Heart left ventricle (tissue), 16 donors: Measurements from ENCODE around the gene COL16A1. TPM values are rescaled to one million over a fixed set of nuclear protein-coding genes. Genes with fewer than 3 reads are reported as not detected.

ENCODE experiments used
- ATAC-seq, 4 donors: fragments of 200-7000 bp; cut with Tn5 transposase; one replicate each; pipeline ENCODE4 v1.9.1; 2020 to 2022; ENCODE audit warnings: moderate library complexity in 4 of 4, mild to moderate bottlenecking in 3 of 4, moderate number of reproducible peaks in 1 of 4
- DNase-seq, 5 donors: peaks; one replicate each; pipeline ENCODE4 v3.0.0-alpha.2; 2020
- H3K27ac ChIP-seq, 12 donors: fragments of 200-600 bp; sonication (generic) in 4 of 12; one replicate each; pipeline versions ENCODE4 v1.5.0 to v1.8.0; 2016 to 2022; ENCODE audit warnings: mild to moderate bottlenecking in 2 of 12
- H3K27me3 ChIP-seq, 9 donors: fragments of 200-600 bp; sonication (generic) in 2 of 9; one replicate each; pipeline versions ENCODE4 v1.5.1 to v1.8.0; 2016 to 2022; ENCODE audit warnings: mild to moderate bottlenecking in 3 of 9
- H3K36me3 ChIP-seq, 9 donors: fragments of 200-600 bp; sonication (generic) in 2 of 9; one replicate each; pipeline versions ENCODE4 v1.5.0 to v1.8.0; 2018 to 2022; ENCODE audit warnings: mild to moderate bottlenecking in 2 of 9
- H3K4me1 ChIP-seq, 12 donors: fragments of 200-600 bp; sonication (generic) in 4 of 12; one replicate each; pipeline versions ENCODE4 v1.5.0 to v1.8.0; 2016 to 2022; ENCODE audit warnings: mild to moderate bottlenecking in 3 of 12
- H3K4me3 ChIP-seq, 12 donors: fragments of 200-600 bp; sonication (generic) in 4 of 12; one replicate each; pipeline versions ENCODE4 v1.5.0 to v1.8.0; 2017 to 2022; ENCODE audit warnings: mild to moderate bottlenecking in 9 of 12, moderate library complexity in 4 of 12
- H3K9me3 ChIP-seq, 12 donors: fragments of 200-600 bp; sonication (generic) in 4 of 12; one replicate each; pipeline versions ENCODE4 v1.5.0 to v1.8.0; 2016 to 2022; ENCODE audit warnings: mild to moderate bottlenecking in 1 of 12
- POLR2A ChIP-seq, 2 donors: fragments of 450-650 bp; IDR thresholded peaks; one replicate each; pipeline ENCODE4 v1.6.1; 2017; ENCODE audit warnings: antibody characterized with exemption in 2 of 2, mild to moderate bottlenecking in 2 of 2, moderate library complexity in 2 of 2
- WGBS, 4 donors: extraction: QIAGEN DNeasy Blood & Tissue Kit in 2 of 4; methylation state at CpG; one replicate each; pipeline versions ENCODE4 v1.1.5 to v1.1.7; 2013 to 2018; 5-methylcytosine and 5-hydroxymethylcytosine counted together
- intact Hi-C, 10 donors: fragments of 100-400 bp; cut with DNase I; formaldehyde crosslinking; loops; one replicate each; pipeline versions ENCODE4 v1.11.1 to v1.14.2; 2022
- polyA plus RNA-seq, 2 donors: library from polyadenylated mRNA; stranded (reverse); fragments of 200-250 nt; gene quantifications; one replicate each; pipeline ENCODE4 v1.2.3, GENCODE V29; 2013
- total RNA-seq, 9 donors: library from RNA; depleted of rRNA in 2 of 9; stranded (reverse); fragments of >200 nt in 2 of 9; fragmentation: NEBNext Ultra II Directional in 3 of 9; extraction: Animal tissue kit (Norgen Biotek cat#: 25700) in 3 of 9; gene quantifications; one replicate each; pipeline versions ENCODE4 v1.1.0 to v1.2.4, GENCODE V29; 2016 to 2023
- TF ChIP-seq, protein P1 (sequence below), 12 donors: fragments of 200-600 bp; sonication (generic) in 4 of 12; IDR thresholded peaks; one replicate each; pipeline versions ENCODE4 v1.5.0 to v1.8.0; 2018 to 2022; ENCODE audit warnings: antibody characterized with exemption in 12 of 12, mild to moderate bottlenecking in 5 of 12
- donor health status: ischemic (EF 13 %, LVEDD 7.1; RV severe dilation, severe dysfunction).
- donor health status: healthy with polysubstance abuse.
- donor health status: DM: no; HTN: yes; CAD: no.
- donor health status: DM: no; HTN: no; CAD: no.
- donor health status: ischemic (EF 25% LVEDD 6.9; RV normal size, moderate dysfunction).
- donor health status: ischemic (EF 25% LVEDD 5.7; RV mildly dilated, moderate dysfunction).
- donor health status: healthy.
- donor health status: DM: yes; HTN: yes; CAD: no.
- donor health status: ischemic (EF 35%, LVEDD 5.7; RV mildly dilated, moderate dysfunction).
- donor health status: nonischemic (EF 11% LVEDD 7.7; RV severe dilation, severe dysfunction).
- donor health status: DM: yes; HTN: yes; CAD: no.
- donor health status: PGD.
- donor health status: ischemic (EF 29% LVEDD 5.4; RV normal size, mild dysfunction).
- donor health status: nonischemic (EF 23%, LVEDD 6.1; RV moderate dilation, normal function).

COL16A1 gene
- total and polyA plus RNA-seq, 11 donors: 7.5 to 24.1 (median 13.1) TPM

DNA sequence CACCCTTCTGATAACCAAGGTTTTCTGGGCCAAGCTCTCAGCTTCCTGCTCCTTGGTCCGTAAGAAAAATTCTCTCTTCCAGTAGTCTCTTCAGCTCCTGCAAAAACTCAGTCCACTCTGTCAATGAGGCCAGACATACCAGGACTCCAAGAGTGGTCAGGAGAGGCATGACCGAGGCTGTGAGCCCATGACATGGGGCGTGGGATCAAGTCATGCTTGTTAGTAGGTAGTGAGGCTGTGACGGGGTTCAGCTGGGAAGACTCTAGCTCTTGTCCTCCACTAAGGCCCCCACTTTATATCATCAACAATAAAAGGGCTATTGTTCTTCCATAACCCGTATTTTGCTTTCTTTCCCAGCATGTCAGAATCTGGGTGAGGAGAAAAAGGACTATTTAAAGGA lies 96.5 kb downstream of the COL16A1 start:
- intact Hi-C loops: no loop called here
- H3K36me3 ChIP-seq: no peaks in the 10 kb centered on the region
- no peak for TF ChIP-seq POLR2A (IDR thresholded peaks at IDR 0.05)
- TF ChIP-seq, protein P1, sequence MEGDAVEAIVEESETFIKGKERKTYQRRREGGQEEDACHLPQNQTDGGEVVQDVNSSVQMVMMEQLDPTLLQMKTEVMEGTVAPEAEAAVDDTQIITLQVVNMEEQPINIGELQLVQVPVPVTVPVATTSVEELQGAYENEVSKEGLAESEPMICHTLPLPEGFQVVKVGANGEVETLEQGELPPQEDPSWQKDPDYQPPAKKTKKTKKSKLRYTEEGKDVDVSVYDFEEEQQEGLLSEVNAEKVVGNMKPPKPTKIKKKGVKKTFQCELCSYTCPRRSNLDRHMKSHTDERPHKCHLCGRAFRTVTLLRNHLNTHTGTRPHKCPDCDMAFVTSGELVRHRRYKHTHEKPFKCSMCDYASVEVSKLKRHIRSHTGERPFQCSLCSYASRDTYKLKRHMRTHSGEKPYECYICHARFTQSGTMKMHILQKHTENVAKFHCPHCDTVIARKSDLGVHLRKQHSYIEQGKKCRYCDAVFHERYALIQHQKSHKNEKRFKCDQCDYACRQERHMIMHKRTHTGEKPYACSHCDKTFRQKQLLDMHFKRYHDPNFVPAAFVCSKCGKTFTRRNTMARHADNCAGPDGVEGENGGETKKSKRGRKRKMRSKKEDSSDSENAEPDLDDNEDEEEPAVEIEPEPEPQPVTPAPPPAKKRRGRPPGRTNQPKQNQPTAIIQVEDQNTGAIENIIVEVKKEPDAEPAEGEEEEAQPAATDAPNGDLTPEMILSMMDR (IDR thresholded peaks at IDR 0.05): no peak
- no peak overlapping the region for H3K27ac ChIP-seq
- ATAC-seq (no peak), DNase-seq (no peak)
- H3K4me3 ChIP-seq: no peak overlapping the region
- no peaks in the 10 kb centered on the region for H3K4me1 ChIP-seq
- 83 to 95% (median 89%) methylated on average over 5 of the region's 5 CpGs for WGBS, 4 donors
- no peaks in the 10 kb centered on the region for H3K27me3 ChIP-seq
- no peaks in the 10 kb centered on the region for H3K9me3 ChIP-seq

DNA sequence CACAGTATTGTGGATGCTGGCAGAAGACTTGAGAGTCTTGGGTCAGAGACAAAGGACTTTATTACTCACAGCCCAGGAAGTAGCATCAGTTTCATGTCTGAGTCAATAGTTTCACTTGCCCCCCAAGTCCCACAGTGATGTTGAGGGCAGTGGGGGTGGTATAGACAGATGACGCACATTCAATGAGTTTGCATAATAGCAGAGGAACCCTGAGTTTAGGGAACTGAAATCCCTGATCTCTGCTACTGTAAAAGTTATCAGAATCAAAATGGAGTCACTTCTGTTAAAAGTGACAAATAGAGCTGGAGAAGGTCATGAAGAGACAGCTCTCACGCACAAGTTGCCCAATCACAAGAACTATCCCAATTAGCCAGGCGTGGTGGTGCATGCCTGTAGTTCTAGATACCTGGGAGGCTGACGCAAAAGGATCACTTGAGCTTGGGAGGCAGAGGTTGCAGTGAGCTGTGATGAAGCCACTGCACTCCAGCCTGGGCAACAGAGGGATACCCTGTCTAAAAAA lies 97.8 kb downstream of the COL16A1 start:
- Histone ChIP-seq H3K27me3 (no peaks in the 10 kb centered on the region), H3K36me3 (no peaks in the 10 kb centered on the region), H3K4me3 (no peak overlapping the region), H3K27ac (no peak overlapping the region), H3K9me3 (no peaks in the 10 kb centered on the region), H3K4me1 (no peaks in the 10 kb centered on the region)
- TF ChIP-seq, protein P1 (IDR thresholded peaks at IDR 0.05): no peak
- TF ChIP-seq POLR2A (IDR thresholded peaks at IDR 0.05): no peak
- ATAC-seq: no peak
- intact Hi-C loops: no loop called here
- WGBS, 4 donors: 92 to 95% (median 93%) methylated on average over 4 of the region's 4 CpGs
- no peak for DNase-seq

Other genes with a start within 250 kb of the COL16A1 start
- gene TINAGL1, start 127.5 kb downstream of the COL16A1 start, total RNA-seq: 100 to 1,000 TPM; 136 to 697 (median 199) TPM
- gene TINAGL1, start 127.5 kb downstream of the COL16A1 start, polyA plus RNA-seq: 100 to 1,000 TPM; 263 to 354 TPM
- gene HCRTR1, start 86.3 kb downstream of the COL16A1 start, total RNA-seq: under 1 TPM in 5 of 9 donors, not detected in 4; 0.21 to 0.82 (median 0.30) TPM
- gene HCRTR1, start 86.3 kb downstream of the COL16A1 start, polyA plus RNA-seq: under 1 TPM; 0.24 to 0.50 TPM
- 10 to 100 TPM; 32.2 to 55.4 (median 42.4) TPM for gene PEF1, start 59.1 kb downstream of the COL16A1 start, total RNA-seq
- gene PEF1, start 59.1 kb downstream of the COL16A1 start, polyA plus RNA-seq: 100 to 1,000 TPM in 1 of 2 donors, 10 to 100 TPM in 1; 36.1 to 106 TPM
- 10 to 100 TPM in 4 of 9 donors, 1 to 10 TPM in 5; 4.7 to 18.5 (median 9.6) TPM for gene ADGRB2, start 60.3 kb upstream of the COL16A1 start, total RNA-seq
- gene ADGRB2, start 60.3 kb upstream of the COL16A1 start, polyA plus RNA-seq: 10 to 100 TPM in 1 of 2 donors, 1 to 10 TPM in 1; 1.1 to 11.5 TPM
- gene SPOCD1, start 112.0 kb upstream of the COL16A1 start, total RNA-seq: 1 to 10 TPM in 1 of 9 donors, under 1 TPM in 4, not detected in 4; 0.19 to 2.9 (median 0.46) TPM
- under 1 TPM in 1 of 2 donors, not detected in 1; 0.36 TPM for gene SPOCD1, start 112.0 kb upstream of the COL16A1 start, polyA plus RNA-seq
- gene PTP4A2, start 234.4 kb upstream of the COL16A1 start, total RNA-seq: 100 to 1,000 TPM; 217 to 354 (median 242) TPM
- gene PTP4A2, start 234.4 kb upstream of the COL16A1 start, polyA plus RNA-seq: 100 to 1,000 TPM in 1 of 2 donors, 10 to 100 TPM in 1; 74.4 to 290 TPM